Measurements from ENCODE around the gene RHBDF2. TPM values are rescaled to one million over a fixed set of nuclear protein-coding genes. Genes with fewer than 3 reads are reported as not detected.
A peak's percentile ranks its signal among the peaks of the same experiment; 100 is the strongest.

The RHBDF2 gene
- 10 to 100 TPM; 53.7 to 76.1 (median 62.6) TPM for total RNA-seq

GRCh38 chr17:76501018-76501826 is at the start of gene RHBDF2:
Gene RHBDF2, minus strand, starts transcription at chr17:76501423. Its CDS starts 19,899 bp downstream, at chr17:76481524.
- H3K4me3 ChIP-seq (ENCODE audit: low read depth, poor library complexity, severe bottlenecking), result peak within 1 kb of the TSS; percentile 51
- intact Hi-C loops (cut with DNase I; ENCODE audit: low total_unique reads), result no loop called here
- 1 to 5% methylated on average over 13 to 34 of the region's 72 CpGs for WGBS, 2 donors
- no peak for TF ChIP-seq CTCF (IDR thresholded peaks at IDR 0.05)
- no peak for TF ChIP-seq POLR2A (IDR thresholded peaks at IDR 0.05)
- peak; percentile 86 to 99 for DNase-seq (ENCODE audit: low spot score in 2 of 2)

- TF ChIP-seq CTCF (IDR thresholded peaks at IDR 0.05) (no peak), POLR2A (IDR thresholded peaks at IDR 0.05) (no peak)
- DNase-seq (ENCODE audit: low spot score in 2 of 2), result no peak
- intact Hi-C loops (cut with DNase I; ENCODE audit: low total_unique reads), result no loop called here
- 84 to 86% methylated on average over 7 of the region's 7 CpGs for WGBS, 2 donors
- H3K4me3 ChIP-seq (ENCODE audit: low read depth, poor library complexity, severe bottlenecking), result no peak overlapping the region
These were observed 48.3 kb upstream of the RHBDF2 start for GRCh38 chr17:76549539-76549938.

GRCh38 chr17:76549215-76549518 is 47.9 kb upstream of the RHBDF2 start:
- no peak for DNase-seq (ENCODE audit: low spot score in 2 of 2)
- no peak overlapping the region for H3K4me3 ChIP-seq (ENCODE audit: low read depth, poor library complexity, severe bottlenecking)
- intact Hi-C loops (cut with DNase I; ENCODE audit: low total_unique reads), result no loop called here
- TF ChIP-seq POLR2A (IDR thresholded peaks at IDR 0.05), result no peak
- no peak for TF ChIP-seq CTCF (IDR thresholded peaks at IDR 0.05)
- WGBS, 2 donors, result 84 to 86% methylated on average over 9 of the region's 9 CpGs

- intact Hi-C loops (cut with DNase I; ENCODE audit: low total_unique reads), result no loop called here
These were observed 47.4 kb upstream of the RHBDF2 start for GRCh38 chr17:76548378-76549214.

GRCh38 chr17:76547642-76548202 is 46.5 kb upstream of the RHBDF2 start:
- WGBS, 2 donors, result 80 to 94% methylated on average over 2 of the region's 2 CpGs
- no peak for DNase-seq (ENCODE audit: low spot score in 2 of 2)
- no peak overlapping the region for H3K4me3 ChIP-seq (ENCODE audit: low read depth, poor library complexity, severe bottlenecking)
- TF ChIP-seq POLR2A (IDR thresholded peaks at IDR 0.05), result no peak
- TF ChIP-seq CTCF (IDR thresholded peaks at IDR 0.05), result no peak
- intact Hi-C loops (cut with DNase I; ENCODE audit: low total_unique reads), result no loop called here

More at GRCh38 chr17:76548378-76549214, 47.4 kb upstream of the RHBDF2 start:
- TF ChIP-seq CTCF (IDR thresholded peaks at IDR 0.05) (no peak), POLR2A (IDR thresholded peaks at IDR 0.05) (no peak)
- no peak overlapping the region for H3K4me3 ChIP-seq (ENCODE audit: low read depth, poor library complexity, severe bottlenecking)
- WGBS, 2 donors, result 69 to 71% methylated on average over 9 of the region's 9 CpGs
- no peak for DNase-seq (ENCODE audit: low spot score in 2 of 2)
